NCI-H2029 (cell line): ENCODE results near the gene PRKAG2.
"Not testable (repeated sequence)": the region's sequence is repeated elsewhere in the genome, so short reads cannot be mapped to it uniquely, and the experiment has no call there.

Experiments used
- DNase-seq: peaks from one replicate; lab custom pipeline; 2025; lab: John Stamatoyannopoulos, UW

The PRKAG2 gene

DNA sequence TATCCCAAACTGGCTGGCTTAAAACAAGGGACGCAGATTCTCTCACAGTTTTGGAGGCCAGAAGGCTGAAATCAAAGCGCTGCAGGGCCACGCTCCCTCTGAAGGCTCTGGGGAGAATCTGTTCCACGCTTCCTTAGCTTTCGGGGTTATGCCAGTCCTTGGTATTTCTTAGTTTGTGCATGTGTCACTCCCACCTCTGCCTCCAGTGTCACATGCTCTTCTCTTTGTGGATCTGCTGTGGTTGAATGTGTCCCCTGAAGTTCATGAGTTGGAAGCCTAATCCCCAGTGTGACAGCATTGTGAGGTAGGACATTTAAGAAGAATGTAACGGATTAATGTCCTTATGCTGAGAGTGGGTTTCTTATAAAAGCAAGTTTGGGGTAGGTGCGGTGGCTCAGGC is 327.8 kb downstream of the PRKAG2 start:
- DNase-seq: no peak

DNA sequence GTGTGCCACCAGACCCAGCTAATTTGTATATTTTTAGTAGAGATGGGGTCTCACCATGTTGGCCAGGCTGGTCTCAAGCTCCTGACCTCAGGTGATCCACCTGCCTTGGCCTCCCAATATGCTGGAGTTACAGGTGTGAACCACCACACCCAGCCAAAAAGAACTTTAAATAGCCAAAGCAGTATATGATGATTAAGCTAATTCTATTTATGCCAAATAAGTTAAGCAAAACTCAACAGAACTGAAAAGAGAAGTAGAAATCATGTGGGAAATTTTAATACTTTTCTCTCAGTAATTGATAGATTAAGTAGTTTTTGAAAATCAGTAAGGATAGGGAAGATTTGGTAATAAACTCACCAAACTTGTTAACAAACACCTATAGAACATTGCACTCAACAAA is 332.7 kb downstream of the PRKAG2 start:
- DNase-seq: no peak

DNA sequence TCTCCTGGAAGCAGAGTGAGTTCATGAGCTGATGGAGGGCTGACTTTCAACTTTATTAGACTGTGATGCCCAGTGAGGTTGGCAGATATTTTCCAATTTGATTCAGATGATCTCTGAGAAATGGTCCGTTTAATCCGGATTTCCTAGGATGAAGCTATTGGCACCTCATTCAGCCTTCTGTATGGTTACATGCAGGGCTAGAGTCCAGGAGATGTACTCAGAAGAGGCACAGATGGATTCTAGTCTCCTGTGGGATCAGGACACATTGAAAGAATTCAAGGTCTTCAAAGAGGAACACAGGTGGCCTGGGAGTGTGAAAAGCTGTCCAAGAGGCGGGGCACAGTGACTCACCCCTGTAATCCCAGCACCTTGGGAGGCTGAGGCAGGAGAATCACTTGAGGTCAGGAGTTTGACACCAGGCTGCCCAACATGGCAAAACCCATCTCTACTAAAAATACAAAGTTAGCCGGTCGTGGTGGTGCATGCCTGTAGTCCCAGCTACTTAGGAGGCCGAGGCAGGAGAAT is 334.2 kb downstream of the PRKAG2 start:
- no peak for DNase-seq

DNA sequence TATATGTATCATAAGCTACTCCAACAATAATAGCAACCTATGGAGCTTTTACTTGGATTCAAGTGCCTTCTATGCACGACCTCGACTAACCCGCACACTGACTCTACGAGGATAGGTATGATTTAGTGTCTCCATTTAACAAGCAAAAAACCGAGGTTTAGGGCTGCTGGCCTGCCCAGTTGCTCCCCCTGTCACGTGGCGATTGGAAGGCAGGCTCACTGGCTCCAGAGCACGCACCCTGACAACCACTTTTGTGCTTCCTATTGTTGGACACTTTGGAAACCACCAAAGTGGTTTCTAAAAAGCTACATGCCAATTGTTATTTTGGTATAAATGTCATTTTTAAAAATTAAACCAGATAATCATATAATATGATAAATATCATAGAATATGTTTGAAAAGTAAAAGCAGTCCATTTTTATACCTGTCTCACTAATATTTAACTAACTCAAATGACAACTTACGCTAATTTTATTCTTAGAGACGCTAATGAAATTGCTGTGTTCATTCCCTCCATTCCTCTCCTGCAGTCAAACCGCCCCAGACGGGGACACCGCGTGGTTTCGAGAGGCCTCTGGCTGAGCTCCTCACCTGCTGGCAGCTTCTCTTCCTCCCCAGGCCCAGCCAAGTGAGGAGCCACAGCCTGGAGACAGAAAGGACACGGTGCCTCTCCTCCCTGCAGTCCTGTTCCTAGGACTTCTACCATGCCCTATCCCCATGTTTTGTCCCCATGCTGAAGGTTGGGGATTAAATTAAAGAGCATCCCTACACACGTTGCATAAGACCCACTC is 335.0 kb downstream of the PRKAG2 start:
- no peak for DNase-seq

DNA sequence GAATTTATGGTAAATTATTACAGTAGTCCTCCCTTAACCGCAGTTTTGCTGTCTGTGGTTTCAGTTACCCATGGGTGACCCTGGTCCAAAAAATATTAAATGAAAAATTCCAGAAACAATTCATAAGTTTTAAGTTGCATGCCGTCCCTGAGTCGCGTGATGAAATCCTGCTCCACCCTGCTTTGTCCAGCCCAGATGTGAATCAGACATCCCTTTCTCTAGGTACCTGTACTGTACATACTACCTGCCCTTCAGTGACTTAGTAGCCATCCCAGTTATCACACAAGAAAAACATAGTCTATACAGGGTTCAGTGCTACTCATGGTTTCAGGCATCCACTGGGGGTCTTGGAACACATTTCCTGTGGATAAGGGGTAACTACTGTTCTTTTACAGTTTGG is 336.8 kb downstream of the PRKAG2 start:
- DNase-seq: no peak

DNA sequence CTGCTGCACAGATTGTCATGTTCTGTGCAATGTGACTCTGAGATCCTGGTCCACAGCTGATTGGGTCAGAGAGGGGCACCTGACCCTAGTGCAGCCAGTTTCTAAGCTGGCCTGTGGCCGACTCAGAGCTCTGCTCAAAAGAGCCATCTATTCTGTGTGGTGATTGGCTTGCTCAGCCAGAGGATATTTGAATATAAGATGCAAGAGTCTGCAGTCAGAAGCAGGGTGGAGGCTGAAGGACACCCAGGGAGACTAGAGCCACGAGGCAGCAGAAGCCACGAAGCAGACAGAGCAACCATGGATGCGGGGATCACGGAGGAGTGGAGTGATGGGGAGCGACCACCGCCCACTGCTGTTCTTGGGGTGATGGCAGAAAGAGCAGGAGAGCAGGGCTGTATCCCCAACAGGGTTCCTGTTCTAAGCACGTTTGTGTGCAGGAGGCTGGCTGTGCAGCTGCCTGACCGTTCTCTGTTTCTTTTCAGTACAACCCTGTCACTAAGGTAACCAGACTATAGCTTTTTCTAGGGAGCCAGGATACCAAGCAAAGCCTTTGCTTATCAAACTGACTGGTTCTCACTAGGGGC is 337.7 kb downstream of the PRKAG2 start:
- DNase-seq: no peak

DNA sequence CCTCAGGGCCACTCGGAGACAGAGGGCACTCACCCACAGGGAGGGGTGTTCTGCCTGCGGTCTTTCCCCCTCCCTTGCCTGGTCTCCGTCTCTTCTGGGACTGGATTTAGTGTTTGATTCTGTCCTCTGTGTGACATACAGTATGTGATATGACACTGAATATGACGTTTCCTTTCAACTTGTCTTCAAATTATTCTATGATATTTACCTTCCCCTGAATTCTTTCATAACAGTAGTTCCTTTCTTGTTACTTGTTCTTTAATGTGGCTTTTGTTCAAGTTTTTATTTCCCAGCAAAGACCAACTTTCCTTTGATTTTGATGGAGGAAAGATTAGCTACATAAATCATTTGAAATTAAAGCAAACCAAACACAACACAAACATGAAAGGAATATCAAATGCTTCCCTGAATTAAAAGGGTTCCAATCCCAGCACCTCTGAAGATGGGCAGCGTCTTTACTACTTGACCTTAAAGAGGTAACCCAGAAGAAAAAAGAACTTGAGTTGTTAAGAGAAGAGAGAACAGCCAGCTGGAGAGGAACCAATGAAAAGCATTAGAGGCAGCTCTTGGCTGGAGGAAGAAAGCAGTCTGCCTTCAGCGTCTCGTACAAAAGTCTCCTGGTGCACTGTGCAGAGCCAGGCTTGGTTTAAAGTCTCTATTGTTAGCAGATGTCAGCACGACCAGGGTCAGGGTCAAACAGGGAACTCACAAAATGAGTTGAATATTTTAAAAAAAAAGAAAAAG is 338.9 kb downstream of the PRKAG2 start:
- DNase-seq: no peak

DNA sequence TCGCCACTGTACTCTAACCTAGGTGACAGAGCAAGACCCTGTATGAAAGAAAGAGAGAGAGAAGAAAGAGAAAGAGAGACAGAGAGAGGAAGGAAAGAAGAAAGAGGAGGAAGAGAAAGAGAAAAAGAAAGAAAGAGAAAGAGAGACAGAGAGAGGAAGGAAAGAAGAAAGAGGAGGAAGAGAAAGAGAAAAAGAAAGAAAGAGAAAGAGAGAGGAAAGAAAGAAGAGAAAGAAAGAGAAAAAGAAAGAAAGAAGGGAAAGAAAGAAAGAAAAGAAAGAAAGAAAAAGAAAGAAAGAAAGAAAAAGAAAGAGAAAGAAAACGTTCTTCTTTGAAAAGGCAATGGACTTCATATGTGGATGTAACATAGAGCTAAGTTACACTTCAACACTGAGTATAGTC is 340.7 kb downstream of the PRKAG2 start:
- not testable (repeated sequence) for DNase-seq

DNA sequence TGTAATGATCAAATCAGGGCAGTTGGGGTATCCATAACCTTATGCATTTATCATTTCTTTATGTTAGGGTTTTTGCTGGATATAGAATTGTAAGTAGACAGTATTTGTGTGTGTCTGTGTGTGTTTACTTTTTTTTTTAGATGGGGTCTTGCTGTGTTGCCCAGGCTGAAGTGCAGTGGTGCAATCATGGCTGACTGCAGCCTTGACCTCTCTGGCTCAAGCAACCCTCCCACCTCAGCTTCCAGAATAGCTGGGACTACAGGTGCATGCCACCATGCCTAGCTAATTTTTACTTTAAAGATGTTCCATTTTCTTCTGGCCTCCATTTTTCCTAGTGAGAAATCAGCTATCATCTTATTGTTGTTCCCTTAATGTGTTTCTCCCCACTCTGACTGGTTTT is 347.1 kb downstream of the PRKAG2 start:
- no peak for DNase-seq

DNA sequence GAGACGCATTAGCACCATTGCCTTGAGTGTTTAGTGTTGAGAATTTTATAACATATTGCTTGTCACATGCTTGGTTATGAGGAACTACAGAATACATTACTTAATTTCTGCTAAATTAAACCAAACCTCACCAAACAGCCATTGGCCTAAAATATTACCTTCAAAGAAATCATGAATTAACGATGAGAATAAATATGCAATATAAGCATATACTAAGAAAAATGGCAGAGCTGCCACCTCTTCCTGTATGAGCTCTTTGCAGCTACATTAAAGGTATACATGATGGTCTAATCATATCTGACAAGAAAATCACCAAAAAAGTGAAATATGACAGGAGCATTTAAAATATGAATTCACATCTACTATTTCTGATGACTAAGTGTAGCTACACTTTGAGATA is 352.1 kb downstream of the PRKAG2 start:
- DNase-seq: no peak

DNA sequence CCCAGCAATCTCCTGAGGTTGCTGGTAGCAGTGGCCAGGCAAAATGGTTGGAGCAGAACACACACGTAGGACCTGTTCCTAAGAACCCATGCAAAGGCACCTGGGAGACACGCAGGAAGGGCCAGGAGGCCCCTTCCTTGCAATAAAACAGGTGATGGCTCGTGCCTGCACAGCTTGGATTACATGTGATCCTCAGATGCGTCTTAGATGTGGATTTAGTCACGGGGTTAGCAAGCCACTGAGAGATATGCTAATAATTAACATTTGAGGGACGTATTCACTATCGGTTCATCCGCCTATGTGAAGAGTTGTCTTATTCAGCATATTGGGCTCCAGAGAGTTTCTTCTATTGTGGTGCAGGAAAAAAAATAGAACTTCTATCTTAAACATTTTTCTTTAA is 352.6 kb downstream of the PRKAG2 start:
- DNase-seq: no peak

DNA sequence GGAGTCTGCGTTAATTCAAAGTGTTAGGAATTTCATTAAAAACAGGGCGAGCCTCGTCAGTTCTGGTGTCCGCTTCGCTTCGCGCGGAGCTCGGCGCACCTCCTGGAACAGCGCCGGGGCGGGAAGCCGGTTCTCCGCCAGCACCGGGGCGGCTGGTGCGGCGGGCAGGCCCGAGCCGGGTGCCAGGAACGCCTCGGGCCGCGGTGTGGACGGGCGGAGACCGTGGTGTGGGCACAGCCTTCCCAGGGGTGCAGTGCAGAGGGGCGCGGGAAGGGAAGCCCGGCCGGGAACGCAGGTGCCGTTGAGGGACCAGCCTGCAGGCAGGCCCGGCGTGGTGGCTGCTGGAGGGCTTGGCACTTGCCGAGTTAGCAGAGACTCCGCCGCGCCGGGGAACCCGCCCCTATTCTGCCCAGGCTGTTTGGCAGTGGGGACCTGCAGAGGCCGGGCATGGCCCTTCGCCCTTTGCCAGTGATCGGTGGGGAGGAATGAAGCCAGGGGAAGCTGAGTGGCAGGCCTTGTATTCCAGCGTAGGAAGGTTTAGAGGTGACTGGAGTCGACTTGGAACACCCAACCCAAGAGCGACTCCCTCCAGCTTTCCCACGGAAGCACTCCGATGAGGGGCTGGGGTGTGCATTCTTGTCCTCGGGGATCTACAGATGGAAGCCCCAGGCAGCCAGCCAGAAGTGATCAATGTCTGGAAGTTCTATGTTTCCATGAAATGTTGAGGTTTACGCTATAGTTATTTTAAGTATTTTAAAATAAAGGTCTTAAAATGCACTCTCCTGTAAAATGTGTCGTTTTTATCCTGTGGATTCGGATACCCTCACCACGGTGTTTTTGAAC is 356.3 kb downstream of the PRKAG2 start:
- DNase-seq: peak; percentile 67

DNA sequence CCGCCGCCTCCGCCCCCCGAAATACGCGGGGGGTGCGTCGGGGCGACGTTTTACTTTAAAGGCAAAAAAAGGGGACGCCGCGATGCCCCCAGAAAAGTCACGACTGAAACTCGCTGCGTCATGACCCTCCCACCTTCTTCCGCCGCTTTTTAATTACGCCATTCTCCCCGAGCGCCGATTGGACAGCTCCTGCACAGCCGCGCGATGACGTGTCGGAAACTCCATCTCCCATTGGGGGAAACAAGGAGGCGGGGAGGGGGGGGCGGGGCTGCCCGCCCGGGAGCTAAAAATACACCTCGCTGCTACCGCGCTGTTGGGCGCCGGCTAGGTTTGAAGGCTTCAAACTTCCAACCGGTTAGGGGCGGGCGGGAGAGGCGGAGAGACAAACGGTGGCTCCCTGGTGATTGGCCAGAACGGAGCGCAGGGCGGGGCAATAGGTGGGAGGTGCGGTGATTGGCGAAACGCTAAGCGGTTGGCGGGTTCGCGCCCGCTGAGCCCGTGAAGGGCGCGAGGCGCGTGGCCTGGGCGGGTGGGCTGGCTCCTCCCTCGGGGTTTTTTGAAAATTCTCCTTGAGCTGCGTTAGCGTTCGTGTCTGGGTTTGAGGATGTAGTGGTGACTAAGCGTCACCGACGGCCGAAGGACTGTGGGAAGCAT is 357.0 kb downstream of the PRKAG2 start, which contains the start of gene RHEB:
Gene RHEB (minus strand): TSS at position 131 of the 654 bp plus-strand sequence. CDS start 384 bp downstream, outside the sequence.
- DNase-seq: peak; percentile 99

DNA sequence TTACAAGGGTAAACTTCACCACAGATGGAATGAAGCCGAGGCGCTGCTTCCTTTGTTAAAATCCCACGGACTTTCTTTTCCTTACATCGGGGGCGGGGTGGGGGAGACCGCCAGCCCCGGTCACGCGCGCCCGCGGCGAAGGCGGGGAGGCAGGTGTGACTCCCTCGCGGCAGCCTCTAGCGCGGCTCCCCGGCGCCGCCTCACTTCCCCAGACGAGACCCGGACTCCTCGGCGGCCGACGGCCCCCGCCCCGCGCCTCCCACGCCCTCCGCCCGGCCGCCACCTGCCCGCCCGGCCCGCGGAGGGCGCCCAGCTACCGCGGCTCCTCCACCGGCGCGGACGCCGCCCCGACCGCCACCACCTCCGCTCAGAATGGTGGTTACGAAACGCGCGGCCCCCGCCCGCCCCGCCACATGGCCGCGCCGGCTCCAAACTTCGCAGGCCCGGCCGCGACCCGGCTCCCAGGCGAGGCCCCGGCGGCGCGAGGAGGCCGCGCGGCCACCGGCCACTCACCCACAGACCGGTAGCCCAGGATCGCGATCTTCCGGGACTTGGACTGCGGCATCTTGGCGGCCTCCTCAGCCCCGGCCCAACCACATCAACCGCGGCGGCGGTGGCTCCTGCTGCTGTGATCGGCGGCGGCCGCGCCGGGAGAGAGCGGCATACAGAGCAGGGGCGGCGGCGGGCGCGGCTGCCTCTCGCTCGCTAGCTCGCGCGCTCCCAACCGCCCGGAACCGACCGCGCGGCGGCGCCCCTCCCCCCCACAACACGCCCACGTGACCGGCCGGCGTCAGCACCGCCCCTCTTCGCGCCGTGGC is 357.8 kb downstream of the PRKAG2 start:
- DNase-seq: not testable (repeated sequence)

DNA sequence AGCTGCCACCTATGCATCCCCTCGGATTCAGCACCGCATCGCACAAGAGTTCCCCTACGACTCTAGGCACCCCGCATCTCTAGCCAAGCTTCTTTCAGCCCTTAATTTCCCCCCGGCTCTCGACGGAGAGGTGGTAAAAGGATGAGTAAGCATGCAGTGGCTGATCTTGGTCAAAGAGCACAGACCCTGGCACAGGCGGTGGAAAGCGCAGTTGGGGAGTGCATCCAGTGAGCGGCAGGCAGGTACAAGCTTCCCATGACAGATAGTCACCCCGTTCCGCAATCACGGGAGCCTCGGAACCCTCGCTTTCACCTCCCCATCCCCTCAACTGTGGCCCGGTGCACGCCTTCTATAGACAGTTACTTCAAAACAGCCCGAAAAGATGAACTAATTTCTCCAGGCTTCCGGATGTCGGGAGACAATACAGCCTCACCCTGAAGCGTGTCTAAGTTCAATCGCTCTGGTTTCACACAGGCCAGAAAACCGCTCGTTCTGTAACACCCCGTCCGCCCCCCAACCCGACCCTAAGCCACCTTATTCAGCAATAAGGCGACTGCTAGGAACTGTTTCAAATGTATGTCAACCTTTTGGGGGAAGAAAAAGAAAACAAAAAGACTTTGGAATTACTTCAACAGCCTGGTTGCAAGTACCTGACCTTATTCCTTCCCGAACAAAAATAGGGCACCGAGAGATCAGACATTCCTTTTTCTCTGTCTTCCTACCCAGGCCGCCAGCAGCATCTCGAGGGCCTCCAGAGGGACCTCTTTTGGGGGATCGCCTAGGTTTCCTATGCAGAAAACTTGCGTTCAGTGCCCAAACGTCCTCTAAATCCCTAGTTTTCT is 358.6 kb downstream of the PRKAG2 start:
- DNase-seq: no peak

DNA sequence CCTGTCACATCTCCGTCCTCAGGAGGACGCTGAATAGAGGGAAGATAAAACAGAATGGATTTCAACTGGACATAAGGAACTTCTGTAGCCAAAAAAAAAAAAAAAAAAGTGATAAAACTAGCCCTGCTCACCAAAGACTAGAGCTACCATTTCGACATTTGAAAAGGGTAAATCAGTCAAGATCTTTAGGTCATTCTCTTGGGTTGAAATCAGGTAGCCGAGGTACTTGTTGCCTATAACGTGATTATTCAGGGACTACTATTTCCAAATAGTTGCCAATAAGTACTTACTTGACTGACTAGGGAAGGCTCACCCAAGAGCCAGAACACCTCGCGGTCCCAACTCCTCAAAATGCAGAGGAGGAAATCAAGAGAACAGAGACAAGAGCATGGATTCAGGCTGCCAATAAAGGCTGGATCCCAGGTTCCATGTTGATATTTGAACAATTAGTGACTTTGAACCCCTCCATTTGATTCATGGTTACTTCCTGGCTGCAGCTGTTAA is 359.3 kb downstream of the PRKAG2 start:
- no peak for DNase-seq

DNA sequence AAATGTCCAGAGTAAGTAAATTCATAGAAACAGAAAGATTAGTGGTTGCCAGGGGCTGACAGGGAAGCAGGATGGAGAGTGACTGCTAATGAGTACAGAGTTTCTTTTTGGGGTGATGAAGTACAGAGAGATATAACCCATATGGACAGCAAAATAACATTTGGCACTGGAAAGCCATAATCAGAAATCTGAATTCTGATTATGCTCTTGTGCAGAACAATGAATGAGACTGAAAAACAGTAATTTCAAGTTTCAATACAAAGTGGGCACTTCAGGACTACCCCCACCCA is 361.7 kb downstream of the PRKAG2 start:
- DNase-seq: no peak

DNA sequence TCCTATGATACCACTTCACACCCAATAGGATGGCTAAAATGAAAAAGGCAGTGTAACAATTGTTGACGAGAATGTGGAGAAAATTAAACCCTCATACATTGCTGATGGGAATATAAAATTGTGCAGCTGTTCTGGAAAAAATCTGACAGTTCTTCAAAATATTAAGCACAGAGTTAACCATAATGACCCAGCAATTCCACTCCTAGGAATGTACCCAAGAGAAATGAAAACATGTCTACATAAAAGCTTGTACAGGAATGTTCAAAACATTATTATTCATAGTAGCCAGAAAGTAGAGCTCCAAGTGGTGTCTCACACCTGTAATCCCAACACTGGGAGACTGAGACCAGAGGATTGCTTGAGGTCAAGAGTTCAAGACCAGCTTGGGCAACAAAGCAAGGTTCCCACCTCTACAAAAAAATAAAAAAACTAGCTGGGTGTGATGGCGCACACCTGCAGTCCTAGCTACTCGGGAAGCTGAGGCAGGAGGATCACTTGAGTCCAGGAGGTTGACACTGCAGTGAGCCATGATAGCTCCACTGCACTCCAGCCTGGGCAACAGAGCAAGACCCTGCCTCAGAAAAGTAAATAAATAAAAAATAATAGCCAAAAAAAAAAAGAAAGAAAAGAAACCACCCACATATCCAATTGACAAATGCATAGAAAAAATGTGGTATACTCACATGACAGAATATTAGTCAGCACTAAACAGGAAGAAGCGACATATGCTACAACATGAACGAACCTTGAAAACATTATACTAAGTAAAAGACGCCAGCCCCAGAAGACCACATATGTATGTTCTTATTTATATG is 362.2 kb downstream of the PRKAG2 start:
- DNase-seq: no peak

DNA sequence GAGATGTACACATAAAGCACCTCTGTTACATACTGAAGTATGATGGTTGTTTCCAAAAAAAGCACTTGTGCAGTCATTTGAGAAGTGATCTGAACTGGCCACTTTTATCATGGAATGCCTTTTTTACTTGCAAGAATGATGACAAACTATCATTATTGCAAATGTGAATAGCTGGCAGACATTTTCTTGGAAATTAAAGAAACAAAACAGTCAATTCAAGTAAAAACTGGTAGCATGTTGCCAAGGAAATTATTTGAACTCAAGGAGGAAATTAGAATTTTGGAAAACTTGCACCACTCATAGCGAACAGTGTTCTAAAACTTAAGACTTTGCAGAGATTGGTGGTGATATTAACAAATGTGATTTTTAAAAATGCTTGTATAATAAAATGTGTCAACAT is 363.8 kb downstream of the PRKAG2 start:
- no peak for DNase-seq
